Left cardiac atrium (tissue), 4 donors: Measurements from ENCODE around the gene DDA1. TPM values are rescaled to one million over a fixed set of nuclear protein-coding genes. Genes with fewer than 3 reads are reported as not detected.
"Not testable (repeated sequence)": the region's sequence is repeated elsewhere in the genome, so short reads cannot be mapped to it uniquely, and the experiment has no call there.

ENCODE experiments used
- ATAC-seq, 2 donors: fragments of 200-7000 bp; cut with Tn5 transposase; one replicate each; pipeline ENCODE4 v1.9.1; 2020; ENCODE audit warnings: mild to moderate bottlenecking in 2 of 2, moderate library complexity in 2 of 2
- DNase-seq: peaks from one replicate; pipeline ENCODE4 v3.0.0-alpha.2; 2020
- intact Hi-C, 2 donors: fragments of 100-400 bp; cut with DNase I; formaldehyde crosslinking; loops; one replicate each; pipeline versions ENCODE4 v1.14.1 to v1.15.1; 2022 to 2023
- total RNA-seq, 2 donors: library from RNA; stranded (reverse); fragmentation: NEBNext Ultra II Directional; extraction: Animal tissue kit (Norgen Biotek cat#: 25700); gene quantifications; one replicate each; pipeline ENCODE4 v1.2.1, GENCODE V29; 2021
- donor health status: DM: no; HTN: yes; CAD: no.
- donor health status: DM: no; HTN: yes; CAD: no; lungs with severe emphysema.
- donor health status: DM: yes; HTN: yes; CAD: no.
- donor health status: Dilated cardiomyopathy.

The DDA1 gene
- total RNA-seq, 2 donors from 2014 or later: 27.5 to 33.3 TPM

GRCh38 chr19:17285415-17286135 is 23.8 kb upstream of the DDA1 start:
- intact Hi-C loops: loop anchor here in 1 of 2 donors (10.0 kb wide), 1 partner anchor 81 kb away; no protein-coding TSS in a partner anchor
- ATAC-seq (no peak), DNase-seq (no peak)

- intact Hi-C loops: loop anchor here in 1 of 2 donors (10.0 kb wide), 1 partner anchor 81 kb away; no protein-coding TSS in a partner anchor
- ATAC-seq (no peak), DNase-seq (no peak)
Observed at GRCh38 chr19:17286263-17286662, 23.1 kb upstream of the DDA1 start.

- no peak for DNase-seq
- intact Hi-C loops: loop anchor here in 1 of 2 donors (10.0 kb wide), 1 partner anchor 82 kb away; no protein-coding TSS in a partner anchor
- ATAC-seq: no peak
Observed at GRCh38 chr19:17286752-17287151, 22.6 kb upstream of the DDA1 start.

GRCh38 chr19:17289489-17289888 is 19.9 kb upstream of the DDA1 start:
- DNase-seq (peak; percentile 86), ATAC-seq (peak in 1 of 2 donors; percentile 52)
- intact Hi-C loops: loop anchor here in 1 of 2 donors (10.0 kb wide), 1 partner anchor 85 kb away; no protein-coding TSS in a partner anchor

- intact Hi-C loops: loop anchor here in 1 of 2 donors (5.0 kb wide), 1 partner anchor 95 kb away; no protein-coding TSS in a partner anchor
- DNase-seq: peak; percentile 75
- ATAC-seq: peak; percentile 94
Observed at GRCh38 chr19:17292301-17293074, 16.9 kb upstream of the DDA1 start.

- no peak for DNase-seq
- no peak for ATAC-seq
- intact Hi-C loops: loop anchor here in 1 of 2 donors (5.0 kb wide), 1 partner anchor 94 kb away; no protein-coding TSS in a partner anchor
Observed at GRCh38 chr19:17293605-17294004, 15.8 kb upstream of the DDA1 start.

GRCh38 chr19:17294051-17294891 is 15.1 kb upstream of the DDA1 start:
- ATAC-seq: peak in 1 of 2 donors; percentile 10
- intact Hi-C loops: loop anchor here in 1 of 2 donors (5.0 kb wide), 1 partner anchor 93 kb away; no protein-coding TSS in a partner anchor

GRCh38 chr19:17295551-17295950 is 13.8 kb upstream of the DDA1 start:
- DNase-seq, intact Hi-C loops, ATAC-seq: not testable (repeated sequence)

More at GRCh38 chr19:17294051-17294891, 15.1 kb upstream of the DDA1 start:
- DNase-seq: no peak

GRCh38 chr19:17296273-17296672 is 13.1 kb upstream of the DDA1 start:
- DNase-seq (no peak), ATAC-seq (no peak)
- intact Hi-C loops: no loop called here

GRCh38 chr19:17296976-17297375 is 12.4 kb upstream of the DDA1 start:
- ATAC-seq (no peak), DNase-seq (no peak)
- intact Hi-C loops: no loop called here

- DNase-seq (no peak), ATAC-seq (no peak)
- intact Hi-C loops: loop anchor here in 1 of 2 donors (5.0 kb wide), 1 partner anchor 41 kb away; no protein-coding TSS in a partner anchor
Observed at GRCh38 chr19:17300992-17301619, 8.3 kb upstream of the DDA1 start.

- intact Hi-C loops: loop anchor here in 1 of 2 donors (5.0 kb wide), 1 partner anchor 40 kb away; no protein-coding TSS in a partner anchor
- DNase-seq (no peak), ATAC-seq (no peak)
Observed at GRCh38 chr19:17302391-17303166, 6.8 kb upstream of the DDA1 start.

GRCh38 chr19:17303167-17303939 is 6.0 kb upstream of the DDA1 start, which contains the start of gene ABHD8:
Gene ABHD8, minus strand, starts transcription at chr19:17303425. Its CDS starts 1,809 bp downstream, at chr19:17301616.
- DNase-seq (peak; percentile 97), ATAC-seq (peak; percentile 86 to 89)
- intact Hi-C loops: loop anchor here in 1 of 2 donors (5.0 kb wide), 1 partner anchor 39 kb away; no protein-coding TSS in a partner anchor

- ATAC-seq: no peak
- intact Hi-C loops: loop anchor here in 1 of 2 donors (5.0 kb wide), 1 partner anchor 38 kb away; no protein-coding TSS in a partner anchor
- DNase-seq: no peak
Observed at GRCh38 chr19:17303940-17304267, 5.5 kb upstream of the DDA1 start.

- DNase-seq: no peak
- intact Hi-C loops: loop anchor here in 1 of 2 donors (5.0 kb wide), 1 partner anchor 38 kb away; no protein-coding TSS in a partner anchor
- ATAC-seq: no peak
Observed at GRCh38 chr19:17304386-17305215, 4.8 kb upstream of the DDA1 start.

- ATAC-seq (no peak), DNase-seq (no peak)
- intact Hi-C loops: no loop called here
Observed at GRCh38 chr19:17305216-17305516, 4.2 kb upstream of the DDA1 start.
